WTC11 (cell line): Measurements from ENCODE around the gene DPP8.

ENCODE experiments used
- NR1H2 ChIP-seq: sonication (generic); formaldehyde crosslinking; IDR thresholded peaks from 2 replicates; pipeline ENCODE4 v1.9.0; 2021; ENCODE audit warnings: mild to moderate bottlenecking, moderate library complexity, missing genetic modification reagents
- TF ChIP-seq, protein P1 (sequence below): fragments of 200-600 bp; IDR thresholded peaks from 2 replicates; pipeline ENCODE4 v1.8.0; 2022; ENCODE audit warnings: antibody characterized with exemption

- TF ChIP-seq, protein P1, sequence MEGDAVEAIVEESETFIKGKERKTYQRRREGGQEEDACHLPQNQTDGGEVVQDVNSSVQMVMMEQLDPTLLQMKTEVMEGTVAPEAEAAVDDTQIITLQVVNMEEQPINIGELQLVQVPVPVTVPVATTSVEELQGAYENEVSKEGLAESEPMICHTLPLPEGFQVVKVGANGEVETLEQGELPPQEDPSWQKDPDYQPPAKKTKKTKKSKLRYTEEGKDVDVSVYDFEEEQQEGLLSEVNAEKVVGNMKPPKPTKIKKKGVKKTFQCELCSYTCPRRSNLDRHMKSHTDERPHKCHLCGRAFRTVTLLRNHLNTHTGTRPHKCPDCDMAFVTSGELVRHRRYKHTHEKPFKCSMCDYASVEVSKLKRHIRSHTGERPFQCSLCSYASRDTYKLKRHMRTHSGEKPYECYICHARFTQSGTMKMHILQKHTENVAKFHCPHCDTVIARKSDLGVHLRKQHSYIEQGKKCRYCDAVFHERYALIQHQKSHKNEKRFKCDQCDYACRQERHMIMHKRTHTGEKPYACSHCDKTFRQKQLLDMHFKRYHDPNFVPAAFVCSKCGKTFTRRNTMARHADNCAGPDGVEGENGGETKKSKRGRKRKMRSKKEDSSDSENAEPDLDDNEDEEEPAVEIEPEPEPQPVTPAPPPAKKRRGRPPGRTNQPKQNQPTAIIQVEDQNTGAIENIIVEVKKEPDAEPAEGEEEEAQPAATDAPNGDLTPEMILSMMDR: no peak
- TF ChIP-seq NR1H2 (CRISPR knock-in tag): no peak
These were observed 23.8 kb upstream of the DPP8 start for GRCh38 chr15:65541231-65541820.
